ENCODE results near the gene PARG.
"Not testable (repeated sequence)": the region's sequence is repeated elsewhere in the genome, so short reads cannot be mapped to it uniquely, and the experiment has no call there.

PARG gene

GRCh38 chr10:49819234-49819958 is 122.4 kb downstream of the PARG start:
- DNase-seq = no peak

DNA sequence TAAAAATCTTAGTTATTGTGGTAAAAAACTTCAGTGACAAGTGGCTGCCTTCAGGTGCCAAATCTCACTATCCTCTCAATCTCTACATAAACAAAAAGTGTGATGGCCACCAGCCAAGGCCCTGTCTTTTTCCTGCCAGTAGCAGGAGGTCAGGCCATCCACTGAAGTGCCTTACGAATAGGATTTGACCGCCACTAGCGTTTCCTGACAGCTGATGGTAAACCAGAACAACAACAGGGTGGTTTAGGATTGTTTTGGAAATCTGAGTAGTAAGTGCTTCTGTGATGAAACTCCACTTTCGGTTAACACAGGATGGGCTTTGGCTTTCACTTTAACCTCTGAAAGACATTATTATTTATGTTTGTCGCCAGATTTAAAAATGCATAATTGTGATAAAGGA is 124.0 kb downstream of the PARG start:
- no peak for DNase-seq

GRCh38 chr10:49803988-49804387 is 137.8 kb downstream of the PARG start:
- DNase-seq = no peak

- no peak for DNase-seq
Observed at GRCh38 chr10:49798275-49798674, 143.6 kb downstream of the PARG start.

DNA sequence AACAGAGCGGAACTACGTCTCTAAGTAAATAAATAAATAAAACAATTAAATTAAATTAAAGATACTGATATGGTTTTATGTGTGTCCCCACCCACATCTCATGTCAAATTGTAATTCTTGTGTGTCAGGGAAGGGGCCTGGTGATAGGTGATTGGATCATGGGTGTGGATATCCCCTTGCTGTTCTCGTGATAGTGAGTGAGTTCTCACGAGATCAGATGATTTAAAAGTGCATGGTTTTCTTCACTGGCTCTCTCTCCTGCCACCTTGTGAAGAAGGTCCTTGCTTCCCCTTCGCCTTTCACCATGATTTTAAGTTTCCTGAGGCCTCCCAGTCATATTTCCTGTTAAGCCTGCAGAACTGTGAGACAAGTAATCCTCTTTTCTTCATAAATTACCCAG is 150.7 kb downstream of the PARG start:
- no peak for DNase-seq

DNA sequence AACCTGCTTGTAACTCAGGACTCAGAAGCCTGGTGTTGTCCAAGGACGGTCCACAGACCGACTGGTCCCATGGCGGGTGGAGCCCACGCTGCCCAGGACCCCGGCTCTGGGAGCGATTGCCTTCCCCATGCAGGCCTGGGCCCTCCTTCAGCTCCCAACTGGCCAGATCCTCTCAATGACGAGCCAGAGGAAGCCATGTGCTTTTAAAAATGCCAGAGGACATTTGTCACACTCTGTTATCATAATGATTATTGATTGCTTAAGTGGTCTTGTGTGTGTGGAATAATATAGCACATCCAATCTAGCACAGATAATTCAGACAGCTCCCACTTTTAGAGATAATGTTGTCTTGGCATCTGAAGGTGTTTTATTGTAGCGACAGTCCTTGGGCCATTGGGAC is 157.1 kb downstream of the PARG start:
- DNase-seq = no peak

DNA sequence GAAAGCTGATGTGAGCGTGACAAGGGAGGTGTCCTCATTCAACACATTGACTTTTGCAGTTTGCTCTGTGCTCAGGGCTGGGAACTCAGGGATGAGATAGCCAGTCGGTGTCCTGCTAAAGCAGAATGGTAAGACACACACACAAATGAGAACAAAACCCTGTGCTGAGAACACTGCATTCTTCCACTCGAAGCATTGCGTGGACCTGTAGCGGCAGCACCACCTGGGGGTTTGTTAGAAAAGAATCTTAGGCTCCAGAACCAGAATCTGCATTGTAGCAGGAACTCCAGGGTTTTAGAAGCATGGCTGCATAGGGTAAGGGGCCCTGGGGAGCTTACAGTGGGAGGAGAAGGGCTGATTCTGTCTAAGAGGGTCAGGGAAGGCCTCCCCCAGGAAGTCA is 158.2 kb downstream of the PARG start:
- peak; percentile 5 to 55 for DNase-seq

DNA sequence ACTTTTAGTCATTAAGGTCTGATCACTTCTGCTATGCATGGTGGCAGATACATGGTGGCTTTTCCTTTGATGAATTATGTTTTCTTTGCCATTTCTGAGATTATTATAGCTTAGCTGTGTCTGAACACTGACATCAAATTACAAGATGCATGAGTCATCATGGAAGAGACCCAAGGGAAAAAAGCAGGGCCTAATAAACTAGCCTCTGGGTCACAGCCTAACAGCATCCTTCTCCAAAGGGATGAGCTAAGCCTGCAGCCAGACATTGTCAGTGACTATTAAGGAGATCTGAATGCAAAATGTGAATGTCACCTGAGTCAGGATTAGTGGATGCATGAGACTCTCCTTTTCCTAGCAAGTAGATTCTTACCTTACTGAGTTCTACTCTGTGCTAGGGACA is 160.6 kb downstream of the PARG start:
- no peak for DNase-seq

GRCh38 chr10:49778197-49778596 is 163.6 kb downstream of the PARG start:
- no peak for DNase-seq

GRCh38 chr10:49776851-49777250 is 165.0 kb downstream of the PARG start:
- no peak for DNase-seq

- no peak for DNase-seq
Observed at GRCh38 chr10:49775014-49775413, 166.8 kb downstream of the PARG start.

DNA sequence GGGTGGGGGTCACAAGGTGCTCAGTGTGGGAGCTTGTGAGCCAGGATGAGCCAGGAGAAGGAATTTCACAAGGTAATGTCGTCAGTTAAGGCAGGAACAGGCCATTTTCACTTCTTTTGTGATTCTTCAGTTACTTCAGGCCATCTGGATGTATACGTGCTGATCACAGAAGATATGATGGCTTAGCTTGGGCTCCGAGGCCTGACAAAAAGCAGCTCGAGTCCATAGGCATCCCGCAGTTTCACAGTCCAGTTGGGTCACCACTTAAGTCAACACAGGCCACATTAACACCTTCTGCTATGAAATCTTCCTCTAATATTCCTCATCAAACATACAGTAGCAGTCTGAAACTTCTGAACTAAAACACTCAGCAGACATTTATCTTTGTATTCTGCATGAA is 168.9 kb downstream of the PARG start:
- not testable (repeated sequence) for DNase-seq

DNA sequence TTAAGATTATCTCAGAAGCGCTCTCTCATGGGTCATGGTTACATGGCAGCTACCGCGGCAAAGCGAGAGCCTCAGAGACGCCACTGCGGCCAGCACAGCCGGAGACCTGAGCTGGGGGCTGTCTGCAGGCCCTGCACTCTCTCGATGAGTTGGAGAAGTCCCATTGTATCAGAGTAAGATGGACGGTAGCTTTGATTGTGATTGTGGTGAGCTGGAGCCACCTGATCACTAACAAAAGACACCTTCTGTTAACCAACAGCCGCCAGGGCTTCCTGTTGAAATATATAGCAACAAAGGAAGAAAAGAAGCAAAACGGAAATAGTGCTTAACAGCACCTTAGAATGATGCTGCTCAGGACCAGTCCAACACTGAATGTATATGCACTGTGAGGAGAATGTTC is 170.8 kb downstream of the PARG start:
- DNase-seq = not testable (repeated sequence)

GRCh38 chr10:49769692-49770091 is 172.1 kb downstream of the PARG start:
- no peak for DNase-seq

GRCh38 chr10:49768731-49769130 is 173.1 kb downstream of the PARG start:
- no peak for DNase-seq

- no peak for DNase-seq
Observed at GRCh38 chr10:49768329-49768728, 173.5 kb downstream of the PARG start.
